HL-60 (cell line): ENCODE measurements around the gene BRF1.

Source experiments
- DNase-seq, 2 experiments: peaks; one replicate each; pipeline ENCODE4 v3.0.0-alpha.2; 2010 to 2020; ENCODE audit warnings: low read depth in 1 of 2, low spot score in 1 of 2
- H3K27ac ChIP-seq: fragments of 250-450 bp; sonication (Bioruptor Pico); replicated peaks from 2 replicates; pipeline ENCODE4 v1.5.1; 2020; ENCODE audit warnings: mild to moderate bottlenecking, moderate library complexity
- H3K27me3 ChIP-seq: fragments of 250-450 bp; sonication (Bioruptor Pico); 2 replicates; pipeline ENCODE4 v1.5.1; 2021; ENCODE audit warnings: mild to moderate bottlenecking, moderate library complexity; ENCODE audit not compliant: insufficient read depth, poor library complexity, severe bottlenecking
- H3K4me3 ChIP-seq: replicated peaks from 2 replicates; pipeline ENCODE4 v1.5.1; 2011; ENCODE audit warnings: mild to moderate bottlenecking, control low read depth, low read length; ENCODE audit not compliant: insufficient read depth
- CTCF ChIP-seq: IDR thresholded peaks from one replicate; pipeline ENCODE4 v1.5.1; 2011; ENCODE audit warnings: low read length, control low read depth, inconsistent platforms; ENCODE audit not compliant: insufficient read depth
- GABPA ChIP-seq: IDR thresholded peaks from 2 replicates; pipeline ENCODE4 v1.6.1; 2012; ENCODE audit warnings: low read depth
- POLR2AphosphoS5 ChIP-seq: IDR thresholded peaks from 2 replicates; pipeline ENCODE4 v1.6.1; 2012; ENCODE audit warnings: low read depth
- REST ChIP-seq: IDR thresholded peaks from 2 replicates; pipeline ENCODE4 v1.6.1; 2012; ENCODE audit warnings: low read depth; ENCODE audit not compliant: insufficient replicate concordance
- SPI1 ChIP-seq: IDR thresholded peaks from 2 replicates; pipeline ENCODE4 v1.6.1; 2012; ENCODE audit warnings: low read depth, mild to moderate bottlenecking, borderline replicate concordance

The BRF1 gene

GRCh38 chr14:105198588-105198987 lies 102.2 kb downstream of the BRF1 start:
- Histone ChIP-seq H3K4me3 (no peak overlapping the region), H3K27me3 (peaks cover 50% of the 10 kb centered on the region), H3K27ac (no peak overlapping the region)
- DNase-seq = no peak
- no peak for TF ChIP-seq CTCF
- no peak for TF ChIP-seq REST
- TF ChIP-seq SPI1 = no peak
- no peak for TF ChIP-seq GABPA
- no peak for TF ChIP-seq POLR2AphosphoS5

- Histone ChIP-seq H3K27me3 (peaks cover 51% of the 10 kb centered on the region), H3K4me3 (no peak overlapping the region), H3K27ac (no peak overlapping the region)
- TF ChIP-seq POLR2AphosphoS5 (no peak), REST (no peak), CTCF (no peak), GABPA (no peak), SPI1 (no peak)
- DNase-seq = peak in 1 of 2 experiments; percentile 50
These were observed 103.6 kb downstream of the BRF1 start for GRCh38 chr14:105197211-105197641.

- Histone ChIP-seq H3K4me3 (no peak overlapping the region), H3K27me3 (peaks cover 51% of the 10 kb centered on the region), H3K27ac (no peak overlapping the region)
- TF ChIP-seq REST (no peak), POLR2AphosphoS5 (no peak), GABPA (no peak), CTCF (no peak)
- no peak for DNase-seq
These were observed 104.4 kb downstream of the BRF1 start for GRCh38 chr14:105196265-105196960.
